OCI-LY3 (cell line): Measurements from ENCODE around the gene EIF3A.

Source experiments
- H2AFZ ChIP-seq: fragments of 200-600, 300-600 bp; shearing (Covaris generic); 2 replicates; pipeline ENCODE4 v1.6.0; 2014; ENCODE audit warnings: antibody characterized with exemption, low read depth, low read length
- H3K27ac ChIP-seq: fragments of 200-600, 300-600 bp; sonication (generic); 2 replicates; pipeline ENCODE4 v1.5.1; 2014; ENCODE audit warnings: mild to moderate bottlenecking, low read length, moderate library complexity, mixed read lengths
- H3K27me3 ChIP-seq: fragments of 200-600, 300-600 bp; sonication (generic); 2 replicates; pipeline ENCODE4 v1.6.1; 2014; ENCODE audit warnings: low read depth, low read length, mixed read lengths
- H3K36me3 ChIP-seq: fragments of 200-600, 300-600 bp; sonication (generic); replicated peaks from 2 replicates; pipeline ENCODE3; 2014; ENCODE audit warnings: low read depth, low read length, mixed read lengths
- H3K4me1 ChIP-seq: fragments of 300-600, 200-600 bp; sonication (generic); 2 replicates; pipeline ENCODE4 v1.6.1; 2014; ENCODE audit warnings: low read length, mixed read lengths
- H3K4me2 ChIP-seq: fragments of 200-600, 300-600 bp; sonication (generic); 2 replicates; pipeline ENCODE4 v1.6.1; 2014; ENCODE audit warnings: low read length, mixed read lengths
- H3K4me3 ChIP-seq: fragments of 300-600, 200-600 bp; sonication (generic); 2 replicates; pipeline ENCODE4 v1.5.1; 2014; ENCODE audit warnings: antibody characterized with exemption, mild to moderate bottlenecking, low read length, moderate library complexity
- H3K79me2 ChIP-seq: fragments of 300-600, 200-600 bp; shearing (Covaris generic); 2 replicates; pipeline ENCODE4 v1.6.1; 2014; ENCODE audit warnings: mild to moderate bottlenecking, low read length, mixed read lengths
- H3K9ac ChIP-seq: fragments of 300-600, 200-600 bp; shearing (Covaris generic); 2 replicates; pipeline ENCODE4 v1.6.0; 2014; ENCODE audit warnings: mild to moderate bottlenecking, low read length, moderate library complexity
- H3K9me3 ChIP-seq: fragments of 200-600, 300-600 bp; shearing (Covaris generic); 2 replicates; pipeline ENCODE4 v1.6.1; 2014; ENCODE audit warnings: low read length, mixed read lengths; ENCODE audit not compliant: insufficient read depth
- H4K20me1 ChIP-seq: fragments of 200-600, 300-600 bp; sonication (generic); 2 replicates; pipeline ENCODE4 v1.6.1; 2016; ENCODE audit warnings: low read length, mixed read lengths; ENCODE audit not compliant: insufficient read depth
- EZH2phosphoT487 ChIP-seq: fragments of 200-600 bp; shearing (Covaris generic); IDR thresholded peaks from 2 replicates; pipeline ENCODE4 v1.6.1; 2018; ENCODE audit warnings: antibody characterized with exemption, mixed run types, low read depth
- TF ChIP-seq, protein P1 (sequence below): fragments of 200-600, 300-600 bp; sonication (generic); IDR thresholded peaks from 2 replicates; pipeline ENCODE4 v1.5.1; 2014; ENCODE audit warnings: antibody characterized with exemption, low read length, low read depth

Gene EIF3A

DNA sequence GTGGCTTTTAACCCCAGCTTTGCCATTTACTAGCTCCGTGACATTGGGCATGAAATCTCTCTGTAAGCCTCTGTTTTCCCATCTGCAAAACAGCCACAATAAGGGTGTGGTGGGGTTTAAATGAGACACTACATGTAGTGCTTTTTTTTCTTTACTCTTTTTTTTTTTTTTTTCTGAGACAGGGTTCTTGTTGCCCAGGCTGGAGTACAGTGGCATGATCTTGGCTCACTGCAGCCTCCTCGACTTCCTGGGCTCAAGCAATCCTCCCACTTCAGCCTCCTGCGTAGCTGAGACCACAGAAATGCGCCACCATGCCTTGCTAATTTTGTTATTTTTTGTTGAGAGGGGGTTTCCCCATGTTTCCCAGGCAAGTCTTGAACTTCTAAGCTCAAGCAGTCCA is 15.0 kb upstream of the EIF3A start:
- no peak overlapping the region for H2AFZ ChIP-seq
- H3K4me1 ChIP-seq = peaks cover 4% of the 10 kb centered on the region; the same call in 1 of the 2 replicates
- no peaks in the 10 kb centered on the region for H4K20me1 ChIP-seq
- H3K36me3 ChIP-seq = no peaks in the 10 kb centered on the region
- H3K9me3 ChIP-seq = no peaks in the 10 kb centered on the region
- H3K79me2 ChIP-seq = no peaks in the 10 kb centered on the region
- peaks cover 7% of the 10 kb centered on the region; the same call in 1 of the 2 replicates for H3K27me3 ChIP-seq
- TF ChIP-seq, protein P1, sequence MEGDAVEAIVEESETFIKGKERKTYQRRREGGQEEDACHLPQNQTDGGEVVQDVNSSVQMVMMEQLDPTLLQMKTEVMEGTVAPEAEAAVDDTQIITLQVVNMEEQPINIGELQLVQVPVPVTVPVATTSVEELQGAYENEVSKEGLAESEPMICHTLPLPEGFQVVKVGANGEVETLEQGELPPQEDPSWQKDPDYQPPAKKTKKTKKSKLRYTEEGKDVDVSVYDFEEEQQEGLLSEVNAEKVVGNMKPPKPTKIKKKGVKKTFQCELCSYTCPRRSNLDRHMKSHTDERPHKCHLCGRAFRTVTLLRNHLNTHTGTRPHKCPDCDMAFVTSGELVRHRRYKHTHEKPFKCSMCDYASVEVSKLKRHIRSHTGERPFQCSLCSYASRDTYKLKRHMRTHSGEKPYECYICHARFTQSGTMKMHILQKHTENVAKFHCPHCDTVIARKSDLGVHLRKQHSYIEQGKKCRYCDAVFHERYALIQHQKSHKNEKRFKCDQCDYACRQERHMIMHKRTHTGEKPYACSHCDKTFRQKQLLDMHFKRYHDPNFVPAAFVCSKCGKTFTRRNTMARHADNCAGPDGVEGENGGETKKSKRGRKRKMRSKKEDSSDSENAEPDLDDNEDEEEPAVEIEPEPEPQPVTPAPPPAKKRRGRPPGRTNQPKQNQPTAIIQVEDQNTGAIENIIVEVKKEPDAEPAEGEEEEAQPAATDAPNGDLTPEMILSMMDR = no peak
- no peak for TF ChIP-seq EZH2phosphoT487
- no peak overlapping the region for H3K4me3 ChIP-seq
- H3K4me2 ChIP-seq = no peak overlapping the region
- H3K27ac ChIP-seq = no peak overlapping the region
- no peak overlapping the region for H3K9ac ChIP-seq

DNA sequence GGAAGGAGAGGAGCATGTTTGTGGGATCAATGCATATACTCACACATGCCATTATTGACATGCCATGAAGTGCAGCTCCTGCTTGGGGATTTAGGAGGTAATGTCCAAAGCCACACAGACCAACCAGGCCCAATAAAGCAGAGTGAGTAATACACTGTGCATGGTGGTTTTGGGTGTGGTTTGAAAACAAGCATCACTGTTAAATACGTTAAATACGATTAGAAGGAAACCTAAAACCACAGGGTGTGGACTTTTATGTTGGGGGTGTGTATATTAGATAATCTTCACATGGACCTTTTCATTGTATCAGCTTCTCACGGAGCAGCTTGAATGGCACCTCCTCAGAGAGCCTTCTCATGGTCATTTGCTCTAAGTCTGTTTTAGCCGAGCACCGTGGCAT is 10.4 kb upstream of the EIF3A start:
- Histone ChIP-seq H3K4me2 (no peak overlapping the region), H3K9ac (no peak overlapping the region), H2AFZ (no peak overlapping the region)

DNA sequence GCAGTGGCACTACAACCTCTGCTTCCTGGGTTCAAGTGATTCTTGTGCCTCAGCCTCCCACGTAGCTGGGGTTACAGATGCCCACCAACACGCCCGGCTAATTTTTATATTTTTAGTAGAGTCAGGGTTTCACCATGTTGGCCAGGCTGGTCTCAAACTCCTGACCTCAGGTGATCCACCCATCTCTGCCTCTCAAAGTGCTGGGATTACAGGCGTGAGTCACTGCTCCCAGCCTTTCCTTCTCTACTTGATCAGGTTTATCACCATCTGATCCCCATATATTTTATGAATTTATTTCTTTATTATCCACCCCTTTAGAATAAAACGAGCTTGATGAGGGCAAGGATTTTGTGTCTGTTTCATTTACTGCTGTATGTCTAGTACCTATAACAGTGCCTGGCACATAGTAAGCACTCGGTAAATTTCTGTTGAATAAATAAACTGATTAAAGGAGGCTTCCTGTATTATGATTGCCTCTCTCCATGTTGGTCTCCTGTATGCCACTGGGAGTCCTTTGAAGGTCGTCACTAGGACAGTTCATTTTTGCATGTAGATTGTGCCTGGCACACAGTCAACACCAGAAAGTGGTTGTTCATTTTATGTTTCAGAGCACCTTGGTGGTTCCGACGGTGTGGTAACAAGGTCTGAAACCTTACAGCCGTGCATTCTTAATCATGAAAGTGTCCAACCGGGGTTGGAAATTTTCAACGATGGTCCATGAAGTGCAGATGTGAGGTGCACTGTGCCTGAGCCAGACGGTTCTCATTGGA is 9.6 kb upstream of the EIF3A start:
- no peak overlapping the region for H3K27ac ChIP-seq
- H3K79me2 ChIP-seq = no peaks in the 10 kb centered on the region
- H3K9me3 ChIP-seq = no peaks in the 10 kb centered on the region
- no peak overlapping the region for H3K4me3 ChIP-seq
- peaks cover 11% of the 10 kb centered on the region; the same call in 1 of the 2 replicates for H3K27me3 ChIP-seq
- no peaks in the 10 kb centered on the region for H3K36me3 ChIP-seq
- H3K4me1 ChIP-seq = peaks cover 10% of the 10 kb centered on the region
- no peak overlapping the region for H3K9ac ChIP-seq
- H3K4me2 ChIP-seq = peak overlapping the region; percentile 33
- peak overlapping the region; percentile 39; the same call in 1 of the 2 replicates for H2AFZ ChIP-seq
- no peak for TF ChIP-seq EZH2phosphoT487
- TF ChIP-seq, protein P1 = no peak
- H4K20me1 ChIP-seq = no peaks in the 10 kb centered on the region

More for the DNA sequence above, 10.4 kb upstream of the EIF3A start:
- Histone ChIP-seq H3K36me3 (no peaks in the 10 kb centered on the region), H4K20me1 (no peaks in the 10 kb centered on the region), H3K4me1 (peaks cover 12% of the 10 kb centered on the region), H3K79me2 (no peaks in the 10 kb centered on the region), H3K27ac (no peak overlapping the region), H3K4me3 (no peak overlapping the region), H3K27me3 (peaks cover 11% of the 10 kb centered on the region; the same call in 1 of the 2 replicates), H3K9me3 (no peaks in the 10 kb centered on the region)
- TF ChIP-seq, protein P1 = no peak
- no peak for TF ChIP-seq EZH2phosphoT487

DNA sequence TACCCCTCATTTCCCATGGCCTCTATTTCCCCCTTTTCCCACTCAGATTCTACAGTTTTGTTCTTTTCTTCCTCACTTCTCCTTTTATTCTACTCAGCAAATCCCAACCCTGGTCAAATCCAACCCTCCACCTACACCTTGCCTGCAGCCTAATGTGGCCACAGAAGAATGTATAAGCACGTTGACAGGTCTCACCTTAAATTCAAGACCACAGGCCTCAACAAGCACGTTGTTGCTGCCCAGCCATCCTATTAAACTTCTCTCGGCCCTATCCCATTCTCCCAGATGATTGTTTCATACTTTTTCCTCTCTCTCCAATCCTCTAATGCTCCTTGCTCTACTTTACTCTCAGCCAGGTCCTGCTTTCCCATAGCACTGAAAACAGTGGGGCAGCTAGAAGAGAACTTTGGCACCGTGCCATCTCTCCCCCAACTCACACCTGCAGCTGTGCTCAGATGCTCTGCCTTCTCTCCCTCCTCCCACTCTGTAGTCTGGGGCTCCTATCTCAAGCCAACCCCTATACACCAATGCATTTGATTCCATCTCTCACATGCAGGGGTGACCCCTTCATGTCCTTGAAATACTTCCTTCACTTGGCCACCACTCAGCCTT is 6.8 kb upstream of the EIF3A start:
- Histone ChIP-seq H3K4me2 (no peak overlapping the region), H3K4me1 (peaks cover 17% of the 10 kb centered on the region), H3K9ac (no peak overlapping the region), H3K27me3 (peaks cover 11% of the 10 kb centered on the region; the same call in 1 of the 2 replicates), H3K4me3 (no peak overlapping the region), H3K36me3 (no peaks in the 10 kb centered on the region), H2AFZ (no peak overlapping the region), H3K27ac (no peak overlapping the region), H3K9me3 (no peaks in the 10 kb centered on the region), H3K79me2 (no peaks in the 10 kb centered on the region), H4K20me1 (no peaks in the 10 kb centered on the region)
- TF ChIP-seq EZH2phosphoT487 = no peak
- TF ChIP-seq, protein P1 = no peak
